GM21526 (cell line): ENCODE data around the gene GRAMD4.

ENCODE experiments used
- ATAC-seq: cut with Tn5 transposase; IDR thresholded peaks from one replicate; pipeline ENCODE4 v1.9.1; 2021; ENCODE audit warnings: moderate library complexity; ENCODE audit not compliant: unreplicated experiment, low FRiP score

GRAMD4 gene

GRCh38 chr22:46706060-46706459, 85.9 kb downstream of the GRAMD4 start:
- ATAC-seq: no peak

GRCh38 chr22:46707305-46707704, 87.1 kb downstream of the GRAMD4 start:
- no peak for ATAC-seq

GRCh38 chr22:46707827-46708570, 87.8 kb downstream of the GRAMD4 start:
- no peak for ATAC-seq

- no peak for ATAC-seq
Observed at GRCh38 chr22:46708766-46709330, 88.7 kb downstream of the GRAMD4 start.

GRCh38 chr22:46710806-46711205, 90.6 kb downstream of the GRAMD4 start:
- no peak for ATAC-seq

- ATAC-seq: no peak
Observed at GRCh38 chr22:46712288-46712687, 92.1 kb downstream of the GRAMD4 start.

- no peak for ATAC-seq
Observed at GRCh38 chr22:46714550-46714949, 94.4 kb downstream of the GRAMD4 start.

GRCh38 chr22:46719921-46720320, 99.7 kb downstream of the GRAMD4 start:
- no peak for ATAC-seq

- ATAC-seq: no peak
Observed at GRCh38 chr22:46721501-46722085, 101.4 kb downstream of the GRAMD4 start.

GRCh38 chr22:46723882-46724281, 103.7 kb downstream of the GRAMD4 start:
- ATAC-seq: no peak

GRCh38 chr22:46725096-46725495, 104.9 kb downstream of the GRAMD4 start:
- no peak for ATAC-seq

GRCh38 chr22:46726066-46726985, 106.1 kb downstream of the GRAMD4 start:
- no peak for ATAC-seq

- ATAC-seq: no peak
Observed at GRCh38 chr22:46726986-46727317, 106.8 kb downstream of the GRAMD4 start.

GRCh38 chr22:46727813-46728364, 107.7 kb downstream of the GRAMD4 start:
- no peak for ATAC-seq

- ATAC-seq: no peak
Observed at GRCh38 chr22:46728470-46728869, 108.3 kb downstream of the GRAMD4 start.
